HepG2 (cell line): ENCODE measurements around the gene YBX2. TPM values are rescaled to one million over a fixed set of nuclear protein-coding genes. Genes with fewer than 3 reads are reported as not detected.

Source experiments
- ATF4 ChIP-seq, 2 experiments: fragments of 450-650 bp in 1 of 2; sonication (generic) in 1 of 2; formaldehyde crosslinking; IDR thresholded peaks; 2 replicates each; pipeline versions ENCODE4 v1.5.0 to v1.8.0; 2020 to 2022; ENCODE audit warnings: mild to moderate bottlenecking in 1 of 2, missing genetic modification reagents in 1 of 2
- ATRX ChIP-seq: sonication (generic); formaldehyde crosslinking; IDR thresholded peaks from 2 replicates; pipeline ENCODE4 v1.4.0; 2020; ENCODE audit warnings: missing genetic modification reagents, borderline replicate concordance
- CHD4 ChIP-seq: fragments of 200-600 bp; sonication (generic); IDR thresholded peaks from 2 replicates; pipeline ENCODE4 v1.7.0; 2017; ENCODE audit warnings: mild to moderate bottlenecking, low read length, borderline replicate concordance
- EP300 ChIP-seq, 3 experiments: sonication (generic) in 1 of 3; formaldehyde crosslinking in 1 of 3; IDR thresholded peaks; 2 replicates each; pipeline versions ENCODE4 v1.5.1 to v1.6.1; 2011 to 2020; ENCODE audit warnings: low read depth in 2 of 3, low read length in 2 of 3, borderline replicate concordance in 1 of 3, improper control_type of control experiment in 1 of 3, mild to moderate bottlenecking in 1 of 3, missing genetic modification reagents in 1 of 3, moderate library complexity in 1 of 3
- ERF ChIP-seq: IDR thresholded peaks from 2 replicates; pipeline ENCODE4 v1.6.1; 2018; ENCODE audit warnings: missing biosample characterization, missing genetic modification reagents
- ETV6 ChIP-seq: sonication (generic); formaldehyde crosslinking; conservative IDR thresholded peaks from 2 replicates; pipeline ENCODE4 v1.4.0; 2020; ENCODE audit warnings: missing genetic modification reagents
- FOXM1 ChIP-seq: sonication (generic); formaldehyde crosslinking; IDR thresholded peaks from 2 replicates; pipeline ENCODE4 v1.5.0; 2020; ENCODE audit warnings: missing genetic modification reagents
- HNF1B ChIP-seq: sonication (generic); formaldehyde crosslinking; IDR thresholded peaks from 2 replicates; pipeline ENCODE4 v1.5.1; 2020; ENCODE audit warnings: mild to moderate bottlenecking, moderate library complexity, missing genetic modification reagents
- ISL2 ChIP-seq: sonication (generic); formaldehyde crosslinking; IDR thresholded peaks from 2 replicates; pipeline ENCODE4 v1.5.0; 2020; ENCODE audit warnings: missing genetic modification reagents
- KLF16 ChIP-seq, 2 experiments: sonication (generic) in 1 of 2; formaldehyde crosslinking in 1 of 2; IDR thresholded peaks; 2 replicates each; pipeline versions ENCODE4 v1.6.1 to v1.8.0; 2016 to 2023; ENCODE audit warnings: missing genetic modification reagents in 2 of 2, missing compliant biosample characterization in 1 of 2
- NFRKB ChIP-seq: fragments of 450-650 bp; IDR thresholded peaks from 2 replicates; pipeline ENCODE4 v1.6.1; 2017
- SRY ChIP-seq: sonication (generic); formaldehyde crosslinking; IDR thresholded peaks from 2 replicates; pipeline ENCODE4 v1.8.0; 2022; ENCODE audit warnings: mild to moderate bottlenecking, missing genetic modification reagents
- TCF7L2 ChIP-seq: IDR thresholded peaks from 2 replicates; pipeline ENCODE4 v1.6.1; 2011; ENCODE audit warnings: mild to moderate bottlenecking, low read depth, low read length, moderate library complexity
- THAP8 ChIP-seq: sonication (generic); formaldehyde crosslinking; IDR thresholded peaks from 2 replicates; pipeline ENCODE4 v1.5.1; 2020; ENCODE audit warnings: missing genetic modification reagents, mild to moderate bottlenecking, borderline replicate concordance
- WIZ ChIP-seq: sonication (generic); formaldehyde crosslinking; IDR thresholded peaks from 2 replicates; pipeline ENCODE4 v1.5.1; 2020; ENCODE audit warnings: mild to moderate bottlenecking, missing genetic modification reagents
- ZNF180 ChIP-seq: sonication (generic); formaldehyde crosslinking; IDR thresholded peaks from 2 replicates; pipeline ENCODE4 v1.4.0; 2020; ENCODE audit warnings: low read depth, missing genetic modification reagents, borderline replicate concordance
- ZNF337 ChIP-seq: sonication (generic); formaldehyde crosslinking; IDR thresholded peaks from 2 replicates; pipeline ENCODE4 v1.5.1; 2020; ENCODE audit warnings: missing genetic modification reagents, low read depth, mild to moderate bottlenecking, borderline replicate concordance
- ZNF34 ChIP-seq: sonication (generic); formaldehyde crosslinking; IDR thresholded peaks from 2 replicates; pipeline ENCODE4 v1.4.0; 2020; ENCODE audit warnings: mild to moderate bottlenecking, missing genetic modification reagents, borderline replicate concordance
- ZNF446 ChIP-seq: sonication (generic); formaldehyde crosslinking; IDR thresholded peaks from 2 replicates; pipeline ENCODE4 v1.5.0; 2020; ENCODE audit warnings: mild to moderate bottlenecking, missing genetic modification reagents
- ZNF510 ChIP-seq: sonication (generic); formaldehyde crosslinking; IDR thresholded peaks from 2 replicates; pipeline ENCODE4 v1.4.0; 2020; ENCODE audit warnings: low read depth, mild to moderate bottlenecking, missing genetic modification reagents
- ZNF552 ChIP-seq: sonication (generic); formaldehyde crosslinking; IDR thresholded peaks from 2 replicates; pipeline ENCODE4 v1.9.0; 2022; ENCODE audit warnings: missing genetic modification reagents, mild to moderate bottlenecking, borderline replicate concordance
- ZNF609 ChIP-seq: sonication (generic); formaldehyde crosslinking; IDR thresholded peaks from 2 replicates; pipeline ENCODE4 v1.4.0; 2020; ENCODE audit warnings: mild to moderate bottlenecking, missing genetic modification reagents, borderline replicate concordance
- polyA plus RNA-seq, 8 experiments: library from polyadenylated mRNA; depleted of rRNA in 3 of 8; stranded (reverse) in 7 of 8; unstranded in 1 of 8; fragments of >200 nt; fragmentation: Illumina TruSeq in 4 of 8; extraction: Trizol in 4 of 8; gene quantifications; 2 replicates each; pipeline versions ENCODE4 v1.2.1 to v1.2.3, GENCODE V29; 2011 to 2016; ENCODE audit warnings: low read depth in 4 of 8, missing spikeins in 1 of 8, mixed read lengths in 1 of 8; ENCODE audit not compliant: insufficient read depth in 1 of 8
- total RNA-seq, 5 experiments: library from RNA; depleted of rRNA; stranded (reverse); fragments of >200 nt; fragmentation: Illumina TruSeq; extraction: Trizol; gene quantifications; 2 replicates each; pipeline ENCODE4 v1.2.3, GENCODE V29; 2016; ENCODE audit warnings: low read depth in 1 of 5

The YBX2 gene
- total and polyA plus RNA-seq, 2 of the 13 experiments (the other 11 are each of a cell fraction or from before 2014, with no cell fraction given), result 0.12 to 0.22 TPM

GRCh38 chr17:7280519-7281073, 13.8 kb downstream of the YBX2 start (continued):
- TF ChIP-seq ZNF609 (CRISPR knock-in tag), result no peak
- TF ChIP-seq ZNF337 (CRISPR knock-in tag), result peak; percentile 81; the same call in 1 of the 2 replicates
- no peak for TF ChIP-seq ZNF180
- 0 out of 2 replicates have a peak, but pooled peaks have one; percentile 42 for TF ChIP-seq ISL2 (CRISPR knock-in tag)
- TF ChIP-seq KLF16 (CRISPR knock-in tag; IDR thresholded peaks at IDR 0.05), result peak in 1 of 2 experiments; percentile 83; a peak in 1 of 4 replicates
- TF ChIP-seq ERF (CRISPR knock-in tag), result peak; percentile 72
- TF ChIP-seq TCF7L2, result no peak
- TF ChIP-seq FOXM1 (CRISPR knock-in tag), result no peak
- no peak for TF ChIP-seq ATRX
- no peak for TF ChIP-seq THAP8 (CRISPR knock-in tag)
- peak; percentile 69; the same call in 1 of the 2 replicates for TF ChIP-seq SRY (CRISPR knock-in tag)
- no peak for TF ChIP-seq ZNF446 (CRISPR knock-in tag)
- no peak for TF ChIP-seq NFRKB
- TF ChIP-seq ETV6 (CRISPR knock-in tag), result no peak; the same call in 1 of the 2 replicates
- no peak for TF ChIP-seq WIZ
- TF ChIP-seq HNF1B (CRISPR knock-in tag), result peak; percentile 90
- no peak for TF ChIP-seq ZNF510 (CRISPR knock-in tag)
- TF ChIP-seq ZNF552 (CRISPR knock-in tag), result no peak
- TF ChIP-seq EP300 (IDR thresholded peaks at IDR 0.05; ENCODE audit: low read depth in 2 of 2, low read length in 2 of 2), result no peak
- no peak for TF ChIP-seq EP300 (CRISPR knock-in tag; IDR thresholded peaks at IDR 0.05; ENCODE audit: borderline replicate concordance)
- peak; percentile 9; the same call in 1 of the 2 replicates for TF ChIP-seq ZNF34
- peak in 1 of 2 experiments; percentile 73; a peak in 2 of 4 replicates for TF ChIP-seq ATF4 (CRISPR knock-in tag; IDR thresholded peaks at IDR 0.05)
- TF ChIP-seq CHD4, result no peak
